OCI-LY7 (cell line): ENCODE results near the gene ZNF609. TPM values are rescaled to one million over a fixed set of nuclear protein-coding genes. Genes with fewer than 3 reads are reported as not detected.

Experiments
- BruUV-seq: library from RNA; stranded (reverse); fragments of 400-500 nt; replicated peaks from 2 replicates; lab custom pipeline; 2021; lab: Mats Ljungman, UMichigan
- CTCF ChIA-PET: fragments of 300-600 bp; sonication (Branson Sonifier 250); formaldehyde crosslinking; loops from one replicate; lab custom pipeline; 2022; ENCODE audit warnings: antibody characterized with exemption; ENCODE audit not compliant: unreplicated experiment; lab: Charles Lee
- POLR2A ChIA-PET: fragments of 300-600 bp; sonication (Branson Sonifier 250); formaldehyde crosslinking; loops from one replicate; lab custom pipeline; 2022; ENCODE audit warnings: antibody characterized with exemption; lab: Charles Lee
- DNase-seq: peaks from one replicate; pipeline ENCODE4 v3.0.0-alpha.2; 2015; ENCODE audit warnings: low spot score
- H2AFZ ChIP-seq: fragments of 200-600 bp; sonication (generic), shearing (Covaris generic); 2 replicates; pipeline ENCODE4 v1.6.1; 2014; ENCODE audit warnings: mild to moderate bottlenecking, antibody characterized with exemption, low read length, moderate library complexity
- H3K27ac ChIP-seq: fragments of 200-600 bp; sonication (generic); 2 replicates; pipeline ENCODE4 v1.5.1; 2014; ENCODE audit warnings: mixed run types, low read depth, mild to moderate bottlenecking, moderate library complexity, low read length, inconsistent platforms; ENCODE audit not compliant: poor library complexity, severe bottlenecking
- H3K36me3 ChIP-seq: fragments of 200-600 bp; sonication (generic); 2 replicates; pipeline ENCODE4 v1.6.1; 2014; ENCODE audit warnings: mild to moderate bottlenecking, antibody characterized with exemption, low read length, moderate library complexity, mixed read lengths; ENCODE audit not compliant: insufficient read depth
- H3K4me1 ChIP-seq: fragments of 200-600 bp; sonication (generic); 2 replicates; pipeline ENCODE4 v1.5.1; 2014; ENCODE audit warnings: mild to moderate bottlenecking, low read length; ENCODE audit not compliant: insufficient read depth, poor library complexity, severe bottlenecking
- H3K4me2 ChIP-seq: fragments of 200-600 bp; sonication (generic); 2 replicates; pipeline ENCODE4 v1.6.1; 2014; ENCODE audit warnings: mild to moderate bottlenecking, low read length
- H3K4me3 ChIP-seq: fragments of 200-600 bp; sonication (generic); 2 replicates; pipeline ENCODE4 v1.5.1; 2014; ENCODE audit warnings: mild to moderate bottlenecking, low read depth, low read length; ENCODE audit not compliant: poor library complexity, severe bottlenecking
- H3K79me2 ChIP-seq: fragments of 200-600 bp; sonication (generic); 2 replicates; pipeline ENCODE4 v1.6.1; 2016; ENCODE audit warnings: low read depth, mild to moderate bottlenecking, low read length, moderate library complexity, mixed read lengths; ENCODE audit not compliant: insufficient read depth
- H3K9me2 ChIP-seq: fragments of 200-600 bp; sonication (generic); 2 replicates; pipeline ENCODE4 v1.6.1; 2016; ENCODE audit warnings: mild to moderate bottlenecking, low read length, mixed read lengths; ENCODE audit not compliant: insufficient read depth
- H3K9me3 ChIP-seq: fragments of 200-600 bp; sonication (generic); 2 replicates; pipeline ENCODE4 v1.6.1; 2014; ENCODE audit warnings: mild to moderate bottlenecking, mixed run types, low read length, mixed read lengths
- H4K20me1 ChIP-seq: fragments of 200-600 bp; sonication (generic); 2 replicates; pipeline ENCODE4 v1.6.1; 2014; ENCODE audit warnings: mild to moderate bottlenecking, antibody characterized with exemption, low read length, moderate library complexity, mixed read lengths; ENCODE audit not compliant: insufficient read depth
- CTCF ChIP-seq: fragments of 200-600 bp; sonication (generic); conservative IDR thresholded peaks from 2 replicates; pipeline ENCODE4 v1.5.1; 2014; ENCODE audit warnings: mild to moderate bottlenecking, antibody characterized with exemption, low read length, moderate library complexity, mixed read lengths
- EZH2phosphoT487 ChIP-seq: fragments of 200-600 bp; sonication (generic); IDR thresholded peaks from 2 replicates; pipeline ENCODE4 v1.6.1; 2018; ENCODE audit warnings: low read depth, borderline replicate concordance, mild to moderate bottlenecking, mixed run types, antibody characterized with exemption, low read length, moderate library complexity, mixed read lengths
- intact Hi-C: fragments of 100-400 bp; cut with micrococcal nuclease; formaldehyde crosslinking; loops from one replicate; pipeline ENCODE4 v1.10.0; 2022; ENCODE audit not compliant: unreplicated experiment
- total RNA-seq, 2 experiments: library from RNA; depleted of rRNA in 1 of 2; stranded (reverse); fragments of >200 nt in 1 of 2; shearing (Covaris generic) in 1 of 2; gene quantifications; 2 replicates each; pipeline ENCODE4 v1.2.3, GENCODE V29; 2014 to 2022

ZNF609 gene
- total RNA-seq, 2 experiments from 2014 or later, result 17.2 to 35.1 TPM

DNA sequence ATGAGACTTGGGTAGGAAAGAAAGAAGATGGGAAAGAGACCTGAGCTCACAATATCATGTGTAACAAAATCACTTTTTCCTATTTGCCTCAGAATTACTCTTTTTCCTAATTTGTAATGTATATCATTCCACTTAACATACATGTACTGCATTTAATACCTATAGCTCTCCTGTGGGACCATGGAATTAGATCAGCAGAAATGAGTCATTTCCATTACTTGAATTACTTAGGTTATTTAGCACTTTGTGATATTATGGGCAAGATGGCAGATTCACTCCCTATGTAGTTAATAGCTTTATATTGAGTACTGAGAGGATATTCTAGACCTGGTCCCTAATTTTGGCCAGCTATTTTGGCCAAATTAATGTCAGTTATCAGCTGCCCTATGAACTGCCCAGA is 70.5 kb downstream of the ZNF609 start:
- Histone ChIP-seq H3K9me3 (no peaks in the 10 kb centered on the region), H3K4me1 (peaks cover 12% of the 10 kb centered on the region), H3K9me2 (no peaks in the 10 kb centered on the region), H3K4me3 (no peak overlapping the region), H3K27ac (no peak overlapping the region), H2AFZ (no peak overlapping the region), H3K4me2 (no peak overlapping the region), H3K36me3 (peaks cover 5% of the 10 kb centered on the region; the same call in 1 of the 2 replicates), H3K79me2 (peaks cover 11% of the 10 kb centered on the region; the same call in 1 of the 2 replicates), H4K20me1 (peaks cover 9% of the 10 kb centered on the region)
- no peak for DNase-seq
- ChIA-PET POLR2A (interaction anchor here (0.7 to 1.3 kb wide), 4 partner anchors 10 to 111 kb away, joined by 3 read pairs; partner anchors contain the start of gene ZNF609), CTCF (no interaction called here)
- BruUV-seq, result no TSS peak
- intact Hi-C loops, result no loop called here
- TF ChIP-seq EZH2phosphoT487, result no peak

GRCh38 chr15:64532521-64533315 is 72.3 kb downstream of the ZNF609 start:
- no peak for DNase-seq
- intact Hi-C loops, result no loop called here
- POLR2A ChIA-PET, result interaction anchor here (0.6 to 1.0 kb wide), 5 partner anchors 9 to 565 kb away, joined by 3 to 5 read pairs (median 3); no protein-coding TSS in a partner anchor

More at GRCh38 chr15:64532521-64533315, 72.3 kb downstream of the ZNF609 start:
- Histone ChIP-seq H3K36me3 (peaks cover 5% of the 10 kb centered on the region), H3K4me2 (no peak overlapping the region), H3K4me3 (no peak overlapping the region), H4K20me1 (peaks cover 9% of the 10 kb centered on the region), H3K9me2 (no peaks in the 10 kb centered on the region), H3K4me1 (peaks cover 15% of the 10 kb centered on the region), H3K9me3 (no peaks in the 10 kb centered on the region), H2AFZ (no peak overlapping the region), H3K27ac (no peak overlapping the region), H3K79me2 (peaks cover 18% of the 10 kb centered on the region; the same call in 1 of the 2 replicates)
- BruUV-seq, result no TSS peak
- CTCF ChIA-PET, result no interaction called here
- TF ChIP-seq EZH2phosphoT487 (no peak), CTCF (no peak)
